GM23248 (cell line): ENCODE data around the gene HTR2A.

ENCODE experiments used
- EZH2 ChIP-seq: fragments of 200-600 bp; sonication (generic); IDR thresholded peaks from 2 replicates; pipeline ENCODE4 v1.6.1; 2018; ENCODE audit warnings: antibody characterized with exemption, mild to moderate bottlenecking; ENCODE audit not compliant: insufficient read depth, poor library complexity, severe bottlenecking
- EZH2phosphoT487 ChIP-seq: fragments of 200-600 bp; sonication (generic); IDR thresholded peaks from 2 replicates; pipeline ENCODE4 v1.6.1; 2018; ENCODE audit warnings: antibody characterized with exemption, moderate library complexity, mild to moderate bottlenecking, low read depth; ENCODE audit not compliant: insufficient read depth

DNA sequence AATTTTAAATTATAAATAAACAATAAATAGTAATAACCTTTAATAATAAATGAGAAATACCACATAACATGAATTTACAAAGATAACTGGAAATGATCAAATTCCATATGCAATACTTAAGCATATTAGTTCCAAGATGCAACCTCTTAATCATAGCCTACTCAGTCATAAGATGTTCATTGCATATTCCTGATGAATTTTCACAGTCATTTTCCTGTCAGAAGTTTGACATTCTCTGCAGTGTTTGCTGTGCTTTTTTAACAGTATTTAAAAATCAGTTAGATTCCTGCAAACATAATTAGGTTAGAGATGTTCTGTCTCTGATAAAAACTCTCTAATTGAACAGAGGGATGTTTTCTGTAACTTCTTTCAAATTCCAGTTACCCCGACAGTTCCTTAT lies 28.6 kb upstream of the HTR2A start:
- TF ChIP-seq EZH2 (no peak), EZH2phosphoT487 (no peak)
